Mucosa of descending colon (tissue), 3 donors: ENCODE data around the gene ADAM19. TPM values are rescaled to one million over a fixed set of nuclear protein-coding genes. Genes with fewer than 3 reads are reported as not detected.

Experiments
- ATAC-seq: fragments of 200-7000 bp; cut with Tn5 transposase; one replicate; pipeline ENCODE4 v1.9.1; 2020; ENCODE audit warnings: mild to moderate bottlenecking, moderate library complexity
- DNase-seq, 3 donors: peaks; one replicate each; pipeline ENCODE4 v3.0.0-alpha.2; 2020
- H3K36me3 ChIP-seq: fragments of 200-600 bp; one replicate; pipeline ENCODE4 v1.8.0; 2021; ENCODE audit warnings: low read depth, mild to moderate bottlenecking
- H3K4me1 ChIP-seq: fragments of 200-600 bp; one replicate; pipeline ENCODE4 v1.8.0; 2021; ENCODE audit warnings: low read depth, mild to moderate bottlenecking
- H3K4me3 ChIP-seq: fragments of 200-600 bp; one replicate; pipeline ENCODE4 v1.8.0; 2021; ENCODE audit warnings: mild to moderate bottlenecking
- H3K9me3 ChIP-seq: fragments of 200-600 bp; one replicate; pipeline ENCODE4 v1.8.0; 2021; ENCODE audit warnings: mild to moderate bottlenecking
- CTCF ChIP-seq: fragments of 200-600 bp; IDR thresholded peaks from one replicate; pipeline ENCODE4 v1.8.0; 2022; ENCODE audit warnings: antibody characterized with exemption, mild to moderate bottlenecking
- intact Hi-C, 2 donors: fragments of 100-400 bp; cut with DNase I in 1 of 2; cut with micrococcal nuclease in 1 of 2; formaldehyde crosslinking; loops; one replicate each; pipeline versions ENCODE4 v1.11.0 to v1.11.1; 2022; cut with DNase I, micrococcal nuclease
- total RNA-seq, 3 donors: library from RNA; stranded (reverse); fragmentation: NEBNext Ultra II Directional in 2 of 3; extraction: Animal tissue kit (Norgen Biotek cat#: 25700) in 2 of 3; gene quantifications; one replicate each; pipeline versions ENCODE4 v1.2.1 to v1.2.4, GENCODE V29; 2021 to 2023
- donor health status: DM: no; HTN: no; CAD: no; lungs with moderate emphysema.
- donor health status: DM: no; HTN: no; CAD: no.
- donor health status: DM: no; HTN: yes; CAD: no.

ADAM19 gene
- total RNA-seq, 3 donors from 2014 or later, result 6.4 to 32.6 (median 8.9) TPM

GRCh38 chr5:157542282-157543000, 33.1 kb downstream of the ADAM19 start:
- intact Hi-C loops, result no loop called here
- Histone ChIP-seq H3K36me3 (no peaks in the 10 kb centered on the region), H3K4me3 (no peak overlapping the region), H3K9me3 (no peaks in the 10 kb centered on the region), H3K4me1 (peaks cover 7% of the 10 kb centered on the region)
- ATAC-seq (no peak), DNase-seq (no peak)
- no peak for TF ChIP-seq CTCF

- Histone ChIP-seq H3K36me3 (no peaks in the 10 kb centered on the region), H3K9me3 (no peaks in the 10 kb centered on the region), H3K4me1 (peaks cover 7% of the 10 kb centered on the region), H3K4me3 (no peak overlapping the region)
- intact Hi-C loops, result no loop called here
- no peak for TF ChIP-seq CTCF
- ATAC-seq (no peak), DNase-seq (no peak)
These were observed 34.0 kb downstream of the ADAM19 start for GRCh38 chr5:157541447-157542118.

GRCh38 chr5:157540707-157541446, 34.7 kb downstream of the ADAM19 start:
- TF ChIP-seq CTCF, result no peak
- DNase-seq (peak; percentile 48 to 68 (median 51)), ATAC-seq (peak; percentile 70)
- intact Hi-C loops, result no loop called here
- peaks cover 9% of the 10 kb centered on the region for H3K4me1 ChIP-seq
- no peak overlapping the region for H3K4me3 ChIP-seq
- no peaks in the 10 kb centered on the region for H3K9me3 ChIP-seq
- no peaks in the 10 kb centered on the region for H3K36me3 ChIP-seq

GRCh38 chr5:157540124-157540523, 35.5 kb downstream of the ADAM19 start:
- DNase-seq (no peak), ATAC-seq (peak; percentile 27)
- peaks cover 11% of the 10 kb centered on the region for H3K4me1 ChIP-seq
- no peak for TF ChIP-seq CTCF
- H3K36me3 ChIP-seq, result no peaks in the 10 kb centered on the region
- no peak overlapping the region for H3K4me3 ChIP-seq
- no peaks in the 10 kb centered on the region for H3K9me3 ChIP-seq
- intact Hi-C loops, result no loop called here

GRCh38 chr5:157539503-157540022, 36.0 kb downstream of the ADAM19 start:
- ATAC-seq (no peak), DNase-seq (no peak)
- no peak for TF ChIP-seq CTCF
- H3K36me3 ChIP-seq, result no peaks in the 10 kb centered on the region
- H3K4me3 ChIP-seq, result no peak overlapping the region
- intact Hi-C loops, result no loop called here
- no peaks in the 10 kb centered on the region for H3K9me3 ChIP-seq
- H3K4me1 ChIP-seq, result peaks cover 11% of the 10 kb centered on the region
